ENCODE results near the gene LSM14B. TPM values are rescaled to one million over a fixed set of nuclear protein-coding genes. Genes with fewer than 3 reads are reported as not detected.

LSM14B gene
- total RNA-seq, 4 donors from 2014 or later = 3.1 to 56.8 (median 45.9) TPM

- H3K4me3 ChIP-seq = peak within 1 kb of the TSS; percentile 44 to 90
- no peaks in the 10 kb centered on the region for H3K27me3 ChIP-seq
- no peaks in the 10 kb centered on the region for H3K36me3 ChIP-seq
- no peaks in the 10 kb centered on the region for H3K9me3 ChIP-seq
- H3K4me1 ChIP-seq = peaks cover 0 to 21% of the 10 kb centered on the region in 2 donors
- peak; percentile 78 to 83 for DNase-seq
- intact Hi-C loops (cut with DNase I; ENCODE audit: low total_unique reads) = no loop called here
- peak within 1 kb of the TSS; percentile 94 to 99 for H3K27ac ChIP-seq
- peak in 2 of 4 experiments; percentile 2 to 9 for TF ChIP-seq CTCF (IDR thresholded peaks at IDR 0.05)
- TF ChIP-seq POLR2A (IDR thresholded peaks at IDR 0.05) = peak; percentile 86 to 94
Measured at GRCh38 chr20:62143081-62143956, 21.0 kb downstream of the LSM14B start, which contains the start of the genes PSMA7 and SS18L1. Gene PSMA7 (minus strand): TSS chr20:62143394. CDS start chr20:62143303, 91 bp downstream. Gene SS18L1 (plus strand): TSS chr20:62143769. CDS start chr20:62143821, 52 bp downstream.

- intact Hi-C loops (cut with DNase I; ENCODE audit: low total_unique reads) = no loop called here
- H3K36me3 ChIP-seq = no peaks in the 10 kb centered on the region
- H3K27me3 ChIP-seq = no peaks in the 10 kb centered on the region
- peak; percentile 40 to 42 for DNase-seq
- peak overlapping the region; percentile 94 to 99 for H3K27ac ChIP-seq
- peaks cover 0 to 21% of the 10 kb centered on the region in 2 donors for H3K4me1 ChIP-seq
- H3K4me3 ChIP-seq = peak overlapping the region; percentile 44 to 90
- TF ChIP-seq POLR2A (IDR thresholded peaks at IDR 0.05) = peak in 1 of 2 donors; percentile 25
- no peak for TF ChIP-seq CTCF (IDR thresholded peaks at IDR 0.05)
- no peaks in the 10 kb centered on the region for H3K9me3 ChIP-seq
Measured at GRCh38 chr20:62143957-62144825, 21.9 kb downstream of the LSM14B start.

GRCh38 chr20:62145688-62146018, 23.4 kb downstream of the LSM14B start:
- TF ChIP-seq POLR2A (IDR thresholded peaks at IDR 0.05) = no peak
- no peak for TF ChIP-seq CTCF (IDR thresholded peaks at IDR 0.05)
- H3K27me3 ChIP-seq = no peaks in the 10 kb centered on the region
- DNase-seq = no peak
- intact Hi-C loops (cut with DNase I; ENCODE audit: low total_unique reads) = no loop called here
- H3K9me3 ChIP-seq = no peaks in the 10 kb centered on the region
- peaks cover 0 to 21% of the 10 kb centered on the region in 2 donors for H3K4me1 ChIP-seq
- no peak overlapping the region for H3K4me3 ChIP-seq
- no peaks in the 10 kb centered on the region for H3K36me3 ChIP-seq
- no peak overlapping the region for H3K27ac ChIP-seq

GRCh38 chr20:62146019-62146755, 23.9 kb downstream of the LSM14B start:
- no peak overlapping the region for H3K27ac ChIP-seq
- H3K4me3 ChIP-seq = no peak overlapping the region
- TF ChIP-seq POLR2A (IDR thresholded peaks at IDR 0.05) = no peak
- no peak for TF ChIP-seq CTCF (IDR thresholded peaks at IDR 0.05)
- H3K4me1 ChIP-seq = peaks cover 0 to 21% of the 10 kb centered on the region in 2 donors
- intact Hi-C loops (cut with DNase I; ENCODE audit: low total_unique reads) = no loop called here
- no peak for DNase-seq
- no peaks in the 10 kb centered on the region for H3K9me3 ChIP-seq
- no peaks in the 10 kb centered on the region for H3K36me3 ChIP-seq
- H3K27me3 ChIP-seq = no peaks in the 10 kb centered on the region

Measured in uterus (tissue), 4 donors.